ENCODE measurements around the gene MUTYH.

DNA sequence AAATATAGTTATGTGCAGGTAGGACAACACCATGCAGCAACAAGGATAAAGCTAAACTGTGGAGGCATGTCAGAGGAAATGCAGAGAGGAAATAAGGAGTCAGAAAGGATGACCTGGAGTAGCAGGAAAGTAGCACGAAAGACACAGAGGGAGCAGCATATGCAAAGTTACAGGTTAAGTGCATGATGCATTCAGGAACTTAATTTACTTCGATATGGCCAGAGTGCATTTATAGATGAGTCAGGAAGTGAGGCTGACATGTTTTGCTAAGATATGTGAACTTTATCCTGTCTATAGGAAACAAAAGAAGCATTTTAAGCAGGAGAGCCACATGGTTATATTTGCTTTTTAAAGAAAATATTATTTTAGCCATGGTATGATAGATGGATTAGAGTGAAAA lies 15.4 kb upstream of the MUTYH start:
- no peak for TF ChIP-seq POLR2AphosphoS5 (IDR thresholded peaks at IDR 0.05)
- TF ChIP-seq, protein P1, sequence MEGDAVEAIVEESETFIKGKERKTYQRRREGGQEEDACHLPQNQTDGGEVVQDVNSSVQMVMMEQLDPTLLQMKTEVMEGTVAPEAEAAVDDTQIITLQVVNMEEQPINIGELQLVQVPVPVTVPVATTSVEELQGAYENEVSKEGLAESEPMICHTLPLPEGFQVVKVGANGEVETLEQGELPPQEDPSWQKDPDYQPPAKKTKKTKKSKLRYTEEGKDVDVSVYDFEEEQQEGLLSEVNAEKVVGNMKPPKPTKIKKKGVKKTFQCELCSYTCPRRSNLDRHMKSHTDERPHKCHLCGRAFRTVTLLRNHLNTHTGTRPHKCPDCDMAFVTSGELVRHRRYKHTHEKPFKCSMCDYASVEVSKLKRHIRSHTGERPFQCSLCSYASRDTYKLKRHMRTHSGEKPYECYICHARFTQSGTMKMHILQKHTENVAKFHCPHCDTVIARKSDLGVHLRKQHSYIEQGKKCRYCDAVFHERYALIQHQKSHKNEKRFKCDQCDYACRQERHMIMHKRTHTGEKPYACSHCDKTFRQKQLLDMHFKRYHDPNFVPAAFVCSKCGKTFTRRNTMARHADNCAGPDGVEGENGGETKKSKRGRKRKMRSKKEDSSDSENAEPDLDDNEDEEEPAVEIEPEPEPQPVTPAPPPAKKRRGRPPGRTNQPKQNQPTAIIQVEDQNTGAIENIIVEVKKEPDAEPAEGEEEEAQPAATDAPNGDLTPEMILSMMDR (IDR thresholded peaks at IDR 0.05) = no peak
- TF ChIP-seq POLR2A (IDR thresholded peaks at IDR 0.05) = no peak

Measured in stomach (tissue), 4 donors.